Neural cell (in vitro differentiated cells): Measurements from ENCODE around the gene HUS1.

Experiments used
- EP300 ChIP-seq: fragments of 450-650 bp; conservative IDR thresholded peaks from 2 replicates; pipeline ENCODE4 v1.6.1; 2014; ENCODE audit warnings: antibody characterized with exemption, mild to moderate bottlenecking, moderate library complexity; ENCODE audit not compliant: poor library complexity, severe bottlenecking
- EZH2 ChIP-seq: fragments of 200-600, 300-800 bp; shearing (Covaris generic), sonication (generic); IDR thresholded peaks from 2 replicates; pipeline ENCODE4 v1.6.1; 2014; ENCODE audit warnings: antibody characterized with exemption, low read length, borderline replicate concordance, mild to moderate bottlenecking; ENCODE audit not compliant: insufficient read depth, poor library complexity, severe bottlenecking
- MXI1 ChIP-seq: fragments of 450-650 bp; conservative IDR thresholded peaks from 2 replicates; pipeline ENCODE4 v1.6.1; 2014; ENCODE audit warnings: antibody characterized with exemption, mild to moderate bottlenecking; ENCODE audit not compliant: poor library complexity, severe bottlenecking
- POLR2AphosphoS5 ChIP-seq: IDR thresholded peaks from 2 replicates; pipeline ENCODE4 v1.6.1; 2012
- RAD21 ChIP-seq: fragments of 450-650 bp; conservative IDR thresholded peaks from 2 replicates; pipeline ENCODE4 v1.6.1; 2014; ENCODE audit warnings: antibody characterized with exemption, mild to moderate bottlenecking, moderate library complexity
- SMC3 ChIP-seq: fragments of 450-650 bp; conservative IDR thresholded peaks from 2 replicates; pipeline ENCODE4 v1.6.1; 2014; ENCODE audit warnings: antibody characterized with exemption, mild to moderate bottlenecking, moderate library complexity; ENCODE audit not compliant: poor library complexity
- TAF1 ChIP-seq: IDR thresholded peaks from 2 replicates; pipeline ENCODE4 v1.6.1; 2012; ENCODE audit warnings: low read depth
- TF ChIP-seq, protein P1 (sequence below): fragments of 450-650 bp; IDR thresholded peaks from 2 replicates; pipeline ENCODE4 v1.5.1; 2014; ENCODE audit warnings: antibody characterized with exemption, mild to moderate bottlenecking, moderate library complexity; ENCODE audit not compliant: poor library complexity, severe bottlenecking
- TF ChIP-seq, protein P2 (sequence below): IDR thresholded peaks from 2 replicates; pipeline ENCODE4 v1.6.1; 2012; ENCODE audit warnings: borderline replicate concordance

DNA sequence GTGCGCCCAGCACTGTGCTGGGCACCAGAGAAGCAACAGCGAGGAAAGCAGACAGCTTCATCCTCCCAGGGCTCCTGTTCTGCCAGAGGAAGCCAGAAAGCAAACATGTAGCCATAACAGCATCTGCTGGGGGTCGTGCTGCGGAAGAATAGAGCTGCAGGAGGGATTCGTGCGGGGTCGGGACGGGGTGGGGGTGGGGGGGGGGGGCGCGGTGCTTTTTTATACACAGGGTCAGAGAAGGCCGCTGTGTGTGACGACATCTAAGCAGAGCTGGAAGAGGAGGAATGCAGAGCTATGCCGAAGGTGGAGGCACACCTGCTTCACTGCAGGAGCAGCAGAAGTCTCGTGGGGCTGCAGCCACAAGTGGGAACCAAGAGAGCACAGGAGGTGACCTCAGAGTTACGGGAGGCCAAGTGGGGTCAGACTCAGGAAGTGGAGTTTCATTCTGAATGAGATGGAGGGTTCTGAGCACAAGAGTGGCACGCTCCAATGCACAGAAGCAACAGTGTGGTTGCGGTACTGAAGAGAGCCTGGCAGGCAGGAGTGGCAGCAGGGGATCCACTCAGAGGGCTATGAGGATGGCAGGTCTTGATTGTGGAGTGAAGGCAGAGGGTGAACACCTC, 42.2 kb downstream of the HUS1 start:
- TF ChIP-seq, protein P1, sequence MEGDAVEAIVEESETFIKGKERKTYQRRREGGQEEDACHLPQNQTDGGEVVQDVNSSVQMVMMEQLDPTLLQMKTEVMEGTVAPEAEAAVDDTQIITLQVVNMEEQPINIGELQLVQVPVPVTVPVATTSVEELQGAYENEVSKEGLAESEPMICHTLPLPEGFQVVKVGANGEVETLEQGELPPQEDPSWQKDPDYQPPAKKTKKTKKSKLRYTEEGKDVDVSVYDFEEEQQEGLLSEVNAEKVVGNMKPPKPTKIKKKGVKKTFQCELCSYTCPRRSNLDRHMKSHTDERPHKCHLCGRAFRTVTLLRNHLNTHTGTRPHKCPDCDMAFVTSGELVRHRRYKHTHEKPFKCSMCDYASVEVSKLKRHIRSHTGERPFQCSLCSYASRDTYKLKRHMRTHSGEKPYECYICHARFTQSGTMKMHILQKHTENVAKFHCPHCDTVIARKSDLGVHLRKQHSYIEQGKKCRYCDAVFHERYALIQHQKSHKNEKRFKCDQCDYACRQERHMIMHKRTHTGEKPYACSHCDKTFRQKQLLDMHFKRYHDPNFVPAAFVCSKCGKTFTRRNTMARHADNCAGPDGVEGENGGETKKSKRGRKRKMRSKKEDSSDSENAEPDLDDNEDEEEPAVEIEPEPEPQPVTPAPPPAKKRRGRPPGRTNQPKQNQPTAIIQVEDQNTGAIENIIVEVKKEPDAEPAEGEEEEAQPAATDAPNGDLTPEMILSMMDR, result no peak
- TF ChIP-seq POLR2AphosphoS5 (no peak), EZH2 (no peak), EP300 (no peak), SMC3 (no peak), RAD21 (no peak), MXI1 (no peak), TAF1 (no peak)
- TF ChIP-seq, protein P2, sequence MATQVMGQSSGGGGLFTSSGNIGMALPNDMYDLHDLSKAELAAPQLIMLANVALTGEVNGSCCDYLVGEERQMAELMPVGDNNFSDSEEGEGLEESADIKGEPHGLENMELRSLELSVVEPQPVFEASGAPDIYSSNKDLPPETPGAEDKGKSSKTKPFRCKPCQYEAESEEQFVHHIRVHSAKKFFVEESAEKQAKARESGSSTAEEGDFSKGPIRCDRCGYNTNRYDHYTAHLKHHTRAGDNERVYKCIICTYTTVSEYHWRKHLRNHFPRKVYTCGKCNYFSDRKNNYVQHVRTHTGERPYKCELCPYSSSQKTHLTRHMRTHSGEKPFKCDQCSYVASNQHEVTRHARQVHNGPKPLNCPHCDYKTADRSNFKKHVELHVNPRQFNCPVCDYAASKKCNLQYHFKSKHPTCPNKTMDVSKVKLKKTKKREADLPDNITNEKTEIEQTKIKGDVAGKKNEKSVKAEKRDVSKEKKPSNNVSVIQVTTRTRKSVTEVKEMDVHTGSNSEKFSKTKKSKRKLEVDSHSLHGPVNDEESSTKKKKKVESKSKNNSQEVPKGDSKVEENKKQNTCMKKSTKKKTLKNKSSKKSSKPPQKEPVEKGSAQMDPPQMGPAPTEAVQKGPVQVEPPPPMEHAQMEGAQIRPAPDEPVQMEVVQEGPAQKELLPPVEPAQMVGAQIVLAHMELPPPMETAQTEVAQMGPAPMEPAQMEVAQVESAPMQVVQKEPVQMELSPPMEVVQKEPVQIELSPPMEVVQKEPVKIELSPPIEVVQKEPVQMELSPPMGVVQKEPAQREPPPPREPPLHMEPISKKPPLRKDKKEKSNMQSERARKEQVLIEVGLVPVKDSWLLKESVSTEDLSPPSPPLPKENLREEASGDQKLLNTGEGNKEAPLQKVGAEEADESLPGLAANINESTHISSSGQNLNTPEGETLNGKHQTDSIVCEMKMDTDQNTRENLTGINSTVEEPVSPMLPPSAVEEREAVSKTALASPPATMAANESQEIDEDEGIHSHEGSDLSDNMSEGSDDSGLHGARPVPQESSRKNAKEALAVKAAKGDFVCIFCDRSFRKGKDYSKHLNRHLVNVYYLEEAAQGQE, result no peak
